Bone marrow (tissue), 2 donors: ENCODE results near the gene GALNT10.
A peak's percentile ranks its signal among the peaks of the same experiment; 100 is the strongest.

Experiments used
- DNase-seq, 2 donors: peaks; one replicate each; lab custom pipeline; 2025; lab: John Stamatoyannopoulos, UW

The GALNT10 gene

GRCh38 chr5:154178661-154179060 is 11.9 kb upstream of the GALNT10 start:
- DNase-seq = no peak

GRCh38 chr5:154179846-154180710 is 10.5 kb upstream of the GALNT10 start:
- DNase-seq = peak in 1 of 2 donors; percentile 34

GRCh38 chr5:154181161-154181560 is 9.4 kb upstream of the GALNT10 start:
- DNase-seq = no peak

GRCh38 chr5:154189256-154189818 is 1.2 kb upstream of the GALNT10 start:
- no peak for DNase-seq

- DNase-seq = peak; percentile 58 to 75
Measured at GRCh38 chr5:154189819-154190594, 526 bp upstream of the GALNT10 start.

GRCh38 chr5:154191467-154192261 is 1.1 kb downstream of the GALNT10 start:
- DNase-seq = no peak

- no peak for DNase-seq
Measured at GRCh38 chr5:154193283-154193682, 2.8 kb downstream of the GALNT10 start.

GRCh38 chr5:154193701-154194121 is 3.2 kb downstream of the GALNT10 start:
- DNase-seq = no peak

GRCh38 chr5:154194345-154195329 is 4.1 kb downstream of the GALNT10 start:
- no peak for DNase-seq

GRCh38 chr5:154196281-154196680 is 5.7 kb downstream of the GALNT10 start:
- DNase-seq = no peak

- peak in 1 of 2 donors; percentile 84 for DNase-seq
Measured at GRCh38 chr5:154196955-154197652, 6.6 kb downstream of the GALNT10 start.

GRCh38 chr5:154197801-154198491 is 7.4 kb downstream of the GALNT10 start:
- DNase-seq = no peak

- DNase-seq = no peak
Measured at GRCh38 chr5:154198611-154199230, 8.2 kb downstream of the GALNT10 start.

- DNase-seq = no peak
Measured at GRCh38 chr5:154199263-154199662, 8.7 kb downstream of the GALNT10 start.

GRCh38 chr5:154199671-154200220 is 9.2 kb downstream of the GALNT10 start:
- DNase-seq = peak in 1 of 2 donors; percentile 31

GRCh38 chr5:154200221-154200620 is 9.7 kb downstream of the GALNT10 start:
- DNase-seq = no peak

- DNase-seq = no peak
Measured at GRCh38 chr5:154201108-154201769, 10.7 kb downstream of the GALNT10 start.
